Endothelial cell of umbilical vein (primary cell): ENCODE data around the gene CATSPERD. TPM values are rescaled to one million over a fixed set of nuclear protein-coding genes. Genes with fewer than 3 reads are reported as not detected.

ENCODE experiments used
- BruUV-seq: library from RNA; stranded (reverse); fragments of 400-500 nt; replicated peaks from 2 replicates; lab custom pipeline; 2021; lab: Mats Ljungman, UMichigan
- CTCF ChIA-PET: fragments of 300-600, 350-600 bp; sonication (Branson Sonifier 250); formaldehyde crosslinking; loops from one replicate; lab custom pipeline; 2021; ENCODE audit warnings: antibody characterized with exemption, inconsistent platforms; lab: Charles Lee
- POLR2A ChIA-PET: fragments of 300-600, 350-600 bp; sonication (Branson Sonifier 250); formaldehyde crosslinking; loops from one replicate; lab custom pipeline; 2021; ENCODE audit warnings: antibody characterized with exemption, inconsistent platforms; lab: Charles Lee
- DNase-seq: peaks from one replicate; pipeline ENCODE4 v3.0.0-alpha.2; 2011; ENCODE audit warnings: low read depth, low spot score
- FAIRE-seq: peaks from 2 replicates; lab custom pipeline; 2011; peaks lifted over from hg19 to GRCh38; lab: Jason Lieb, UNC
- H2AFZ ChIP-seq: 2 replicates; pipeline ENCODE4 v1.6.0; 2012; ENCODE audit warnings: low read depth, low read length, control low read depth, inconsistent platforms
- H3K27ac ChIP-seq: 2 replicates; pipeline ENCODE4 v1.5.1; 2011; ENCODE audit warnings: low read depth, mild to moderate bottlenecking, control low read depth, low read length, moderate library complexity; ENCODE audit not compliant: insufficient read depth
- H3K27me3 ChIP-seq, 2 experiments: 2 replicates each; pipeline versions ENCODE4 v1.6.0 to v1.6.1; 2011; ENCODE audit warnings: low read length in 2 of 2, mixed read lengths in 1 of 2; ENCODE audit not compliant: control insufficient read depth in 2 of 2, insufficient read depth in 2 of 2
- H3K36me3 ChIP-seq, 2 experiments: 2 replicates in 1 of 2; 3 replicates in 1 of 2; pipeline ENCODE4 v1.5.1; 2011; ENCODE audit warnings: low read length in 2 of 2, mild to moderate bottlenecking in 1 of 2, moderate library complexity in 1 of 2; ENCODE audit not compliant: control insufficient read depth in 2 of 2, insufficient read depth in 2 of 2; ENCODE audit errors: extremely low read depth in 1 of 2
- H3K4me1 ChIP-seq: 3 replicates; pipeline ENCODE4 v1.5.1; 2011; ENCODE audit warnings: mild to moderate bottlenecking, low read length; ENCODE audit not compliant: control insufficient read depth, insufficient read depth; ENCODE audit errors: extremely low read depth
- H3K4me2 ChIP-seq: 2 replicates; pipeline ENCODE4 v1.6.1; 2011; ENCODE audit warnings: low read length, control low read depth, mixed read lengths; ENCODE audit not compliant: insufficient read depth
- H3K4me3 ChIP-seq, 3 experiments: fragments of 200-600 bp in 1 of 3; sonication (generic), shearing (Covaris generic) in 1 of 3; replicated peaks in 1 of 3; 2 replicates each; pipeline ENCODE4 v1.5.1; 2011 to 2016; ENCODE audit warnings: control low read depth in 3 of 3, low read length in 3 of 3, mild to moderate bottlenecking in 2 of 3, inconsistent platforms in 1 of 3, low read depth in 1 of 3, moderate library complexity in 1 of 3; ENCODE audit not compliant: insufficient read depth in 1 of 3
- H3K79me2 ChIP-seq: 2 replicates; pipeline ENCODE4 v1.6.0; 2012; ENCODE audit warnings: low read length, inconsistent platforms; ENCODE audit not compliant: control insufficient read depth, insufficient read depth
- H3K9ac ChIP-seq: replicated peaks from 2 replicates; pipeline ENCODE3; 2011; ENCODE audit warnings: low read length, control low read depth; ENCODE audit not compliant: insufficient read depth; ENCODE audit errors: extremely low read depth
- H3K9me1 ChIP-seq: replicated peaks from 3 replicates; pipeline ENCODE4 v1.6.0; 2011; ENCODE audit warnings: mild to moderate bottlenecking, low read length; ENCODE audit not compliant: control insufficient read depth, insufficient read depth; ENCODE audit errors: extremely low read depth
- H3K9me3 ChIP-seq: replicated peaks from 2 replicates; pipeline ENCODE4 v1.5.1; 2012; ENCODE audit warnings: low read length, inconsistent platforms; ENCODE audit not compliant: control insufficient read depth, insufficient read depth
- H4K20me1 ChIP-seq: replicated peaks from 2 replicates; pipeline ENCODE3; 2011; ENCODE audit warnings: mild to moderate bottlenecking, low read length; ENCODE audit not compliant: control insufficient read depth, insufficient read depth; ENCODE audit errors: extremely low read depth
- CTCF ChIP-seq, 2 donors: IDR thresholded peaks; 1 replicate in 1 of 2; 2 replicates in 1 of 2; pipeline ENCODE4 v1.5.1; 2011; ENCODE audit warnings: low read length in 2 of 2, mild to moderate bottlenecking in 2 of 2, moderate library complexity in 2 of 2, control low read depth in 1 of 2, inconsistent platforms in 1 of 2, low read depth in 1 of 2; ENCODE audit not compliant: insufficient read depth in 1 of 2; ENCODE audit errors: extremely low read depth in 1 of 2
- EZH2 ChIP-seq: IDR thresholded peaks from 2 replicates; pipeline ENCODE4 v1.6.1; 2012; ENCODE audit warnings: borderline replicate concordance, low read depth, mild to moderate bottlenecking, moderate library complexity, low read length, inconsistent platforms; ENCODE audit not compliant: severe bottlenecking
- FOS ChIP-seq: IDR thresholded peaks from 2 replicates; pipeline ENCODE4 v1.6.1; 2011; ENCODE audit warnings: mild to moderate bottlenecking, low read length, moderate library complexity, borderline replicate concordance; ENCODE audit not compliant: insufficient read depth
- GATA2 ChIP-seq: IDR thresholded peaks from 2 replicates; pipeline ENCODE4 v1.7.0; 2011; ENCODE audit warnings: low read depth, mild to moderate bottlenecking, moderate library complexity, mixed read lengths, low read length; ENCODE audit not compliant: insufficient read length, insufficient read depth
- JUN ChIP-seq: IDR thresholded peaks from 2 replicates; pipeline ENCODE4 v1.6.1; 2011; ENCODE audit warnings: borderline replicate concordance, low read depth; ENCODE audit not compliant: insufficient read length, insufficient read depth
- MYC ChIP-seq: IDR thresholded peaks from one replicate; pipeline ENCODE4 v1.6.1; 2011; ENCODE audit warnings: mild to moderate bottlenecking, low read depth, low read length
- POLR2A ChIP-seq: IDR thresholded peaks from 2 replicates; pipeline ENCODE4 v1.6.1; 2012; ENCODE audit warnings: low read depth, mild to moderate bottlenecking, control low read depth, low read length
- POLR2AphosphoS5 ChIP-seq: IDR thresholded peaks from 2 replicates; pipeline ENCODE4 v1.6.1; 2012; ENCODE audit warnings: low read depth, mild to moderate bottlenecking, control low read depth, low read length, moderate library complexity; ENCODE audit not compliant: insufficient read depth
- dilution Hi-C: fragments of 300-500 bp; cut with MboI; formaldehyde crosslinking; loops from one replicate; pipeline ENCODE4 v1.15.0; 2019; ENCODE audit warnings: low sequenced_read_pairs; ENCODE audit not compliant: extremely low pct_ligation_motif_present
- intact Hi-C: fragments of 100-400 bp; cut with micrococcal nuclease; formaldehyde crosslinking; loops from one replicate; pipeline ENCODE4 v1.10.0; 2022
- polyA plus RNA-seq, 4 experiments: library from polyadenylated mRNA; depleted of rRNA in 3 of 4; stranded (reverse) in 3 of 4; unstranded in 1 of 4; fragments of >200 nt; gene quantifications; 2 replicates each; pipeline versions ENCODE4 v1.2.1 to v1.2.3, GENCODE V29; 2011 to 2012; ENCODE audit warnings: missing spikeins in 1 of 4
- total RNA-seq: library from RNA; stranded (reverse); gene quantifications from 2 replicates; pipeline ENCODE4 v1.2.3, GENCODE V29; 2021
- TF ChIP-seq, protein P1 (sequence below): IDR thresholded peaks from 2 replicates; pipeline ENCODE4 v1.6.1; 2011; ENCODE audit not compliant: insufficient read depth, insufficient read length

The CATSPERD gene
- total and polyA plus RNA-seq, 2 donors (not counting 3 experiments of a cell fraction or from before 2014, with no cell fraction given): not detected

GRCh38 chr19:5707576-5708575, 12.6 kb upstream of the CATSPERD start:
- CTCF ChIA-PET: interaction anchor here (0.7 to 0.8 kb wide), 2 partner anchors 12 to 18 kb away, joined by 3 read pairs; partner anchors contain the start of genes CATSPERD and LONP1
- H3K4me2 ChIP-seq: no peak overlapping the region
- intact Hi-C loops: no loop called here
- POLR2A ChIA-PET: interaction anchor here (1.0 to 2.5 kb wide), 2 partner anchors 12 to 17 kb away, joined by 3 to 6 read pairs; partner anchors contain the start of genes CATSPERD and LONP1
- H3K9me3 ChIP-seq: no peaks in the 10 kb centered on the region
- H3K27me3 ChIP-seq: no peaks in the 10 kb centered on the region
- H3K4me3 ChIP-seq: no peak overlapping the region
- dilution Hi-C loops: no loop called here
- H3K79me2 ChIP-seq: no peaks in the 10 kb centered on the region
- peaks cover 14 to 55% of the 10 kb centered on the region in 2 experiments for H3K36me3 ChIP-seq
- BruUV-seq: no TSS peak
- no peak overlapping the region for H3K27ac ChIP-seq
- no peak for DNase-seq
- no peak overlapping the region for H2AFZ ChIP-seq
- no peaks in the 10 kb centered on the region for H4K20me1 ChIP-seq
- H3K9ac ChIP-seq: no peak overlapping the region
- H3K4me1 ChIP-seq: peaks cover 2% of the 10 kb centered on the region
- no peak for FAIRE-seq
- H3K9me1 ChIP-seq: no peaks in the 10 kb centered on the region
- TF ChIP-seq MYC (no peak), POLR2AphosphoS5 (peak; percentile 4)

DNA sequence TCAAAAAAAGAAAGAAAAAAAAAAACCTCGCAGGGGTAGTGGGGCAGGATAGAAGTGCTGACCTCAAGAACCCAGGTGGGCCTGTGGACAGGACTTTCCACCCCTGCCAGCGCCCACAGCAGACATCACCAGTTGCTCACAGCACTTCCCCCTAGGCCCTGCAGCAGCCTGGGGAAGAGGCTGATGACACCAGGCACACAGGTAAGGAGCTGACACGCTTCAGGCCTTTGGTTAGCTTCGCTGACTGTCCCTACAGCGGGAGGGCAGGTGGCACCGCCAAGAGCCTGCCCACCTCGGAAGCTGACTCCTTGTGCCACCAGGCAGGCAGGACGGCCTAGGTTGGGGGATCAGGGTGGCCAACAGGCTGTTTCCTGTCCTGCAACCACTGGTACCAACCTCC, 9.4 kb upstream of the CATSPERD start:
- ChIA-PET POLR2A (no interaction called here), CTCF (no interaction called here)
- no peaks in the 10 kb centered on the region for H3K9me3 ChIP-seq
- no peak overlapping the region for H3K27ac ChIP-seq
- no peak overlapping the region for H3K9ac ChIP-seq
- no peak overlapping the region for H2AFZ ChIP-seq
- no peak for FAIRE-seq
- no peaks in the 10 kb centered on the region for H3K4me1 ChIP-seq
- peaks cover 5 to 40% of the 10 kb centered on the region in 2 experiments for H3K36me3 ChIP-seq
- no TSS peak for BruUV-seq
- no peak overlapping the region for H3K4me3 ChIP-seq
- DNase-seq: no peak
- intact Hi-C loops (no loop called here), dilution Hi-C loops (no loop called here)
- H3K9me1 ChIP-seq: no peaks in the 10 kb centered on the region
- H4K20me1 ChIP-seq: no peaks in the 10 kb centered on the region
- TF ChIP-seq, protein P1, sequence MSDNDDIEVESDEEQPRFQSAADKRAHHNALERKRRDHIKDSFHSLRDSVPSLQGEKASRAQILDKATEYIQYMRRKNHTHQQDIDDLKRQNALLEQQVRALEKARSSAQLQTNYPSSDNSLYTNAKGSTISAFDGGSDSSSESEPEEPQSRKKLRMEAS: no peak
- TF ChIP-seq GATA2 (no peak), MYC (no peak), JUN (no peak), POLR2A (no peak), FOS (no peak), EZH2 (no peak), POLR2AphosphoS5 (no peak), CTCF (IDR thresholded peaks at IDR 0.05; ENCODE audit: extremely low read depth in 1 of 2, insufficient read depth in 1 of 2, low read depth in 1 of 2, low read length in 2 of 2) (no peak)
- H3K27me3 ChIP-seq: no peaks in the 10 kb centered on the region
- peaks cover 12% of the 10 kb centered on the region for H3K79me2 ChIP-seq
- H3K4me2 ChIP-seq: no peak overlapping the region
